ENCODE results near the gene IL17B. TPM values are rescaled to one million over a fixed set of nuclear protein-coding genes. Genes with fewer than 3 reads are reported as not detected.

The IL17B gene
- total RNA-seq, 1 donor from 2014 or later = not detected

GRCh38 chr5:149357370-149358293 lies 21.5 kb downstream of the IL17B start, which contains the start of gene PCYOX1L:
TSS of gene PCYOX1L (plus strand) at chr5:149358046. CDS start at chr5:149358069, 23 bp downstream.
- peak; percentile 98 for DNase-seq

GRCh38 chr5:149356391-149356790 lies 22.7 kb downstream of the IL17B start:
- no peak for DNase-seq

GRCh38 chr5:149355688-149356087 lies 23.4 kb downstream of the IL17B start:
- no peak for DNase-seq

GRCh38 chr5:149353911-149354310 lies 25.2 kb downstream of the IL17B start:
- no peak for DNase-seq

GRCh38 chr5:149352169-149352568 lies 26.9 kb downstream of the IL17B start:
- DNase-seq = no peak

- no peak for DNase-seq
Observed at GRCh38 chr5:149349382-149349781, 29.7 kb downstream of the IL17B start.

GRCh38 chr5:149348518-149348917 lies 30.6 kb downstream of the IL17B start:
- no peak for DNase-seq

- no peak for DNase-seq
Observed at GRCh38 chr5:149345892-149346222, 33.2 kb downstream of the IL17B start.

GRCh38 chr5:149345147-149345891 lies 33.8 kb downstream of the IL17B start, which contains the start of gene GRPEL2:
TSS of gene GRPEL2 (plus strand) at chr5:149345499. CDS start at chr5:149345540, 41 bp downstream.
- peak; percentile 94 for DNase-seq

GRCh38 chr5:149344151-149344550 lies 34.9 kb downstream of the IL17B start:
- no peak for DNase-seq

- no peak for DNase-seq
Observed at GRCh38 chr5:149341876-149342275, 37.2 kb downstream of the IL17B start.

GRCh38 chr5:149340920-149341319 lies 38.2 kb downstream of the IL17B start:
- no peak for DNase-seq

GRCh38 chr5:149338364-149338763 lies 40.7 kb downstream of the IL17B start:
- DNase-seq = no peak

GRCh38 chr5:149337736-149338135 lies 41.4 kb downstream of the IL17B start:
- no peak for DNase-seq

GRCh38 chr5:149333711-149334443 lies 45.2 kb downstream of the IL17B start:
- no peak for DNase-seq

- DNase-seq = no peak
Observed at GRCh38 chr5:149328177-149328576, 50.9 kb downstream of the IL17B start.

- DNase-seq = no peak
Observed at GRCh38 chr5:149326611-149327010, 52.5 kb downstream of the IL17B start.

- DNase-seq = no peak
Observed at GRCh38 chr5:149325894-149326293, 53.2 kb downstream of the IL17B start.

GRCh38 chr5:149325166-149325735 lies 53.8 kb downstream of the IL17B start:
- DNase-seq = no peak

- DNase-seq = no peak
Observed at GRCh38 chr5:149324641-149325040, 54.5 kb downstream of the IL17B start.

All from occipital lobe (tissue), 2 donors.